Keratinocyte (primary cell): ENCODE data around the gene MAPK4.

ENCODE experiments used
- EZH2 ChIP-seq: IDR thresholded peaks from one replicate; pipeline ENCODE4 v1.6.1; 2012; ENCODE audit warnings: inconsistent platforms, mild to moderate bottlenecking, low read length, moderate library complexity
- TF ChIP-seq, protein P1 (sequence below), 3 experiments: IDR thresholded peaks in 1 of 3; conservative IDR thresholded peaks in 1 of 3; optimal IDR thresholded peaks in 1 of 3; 2 replicates in 2 of 3; 3 replicates in 1 of 3; pipeline versions ENCODE3 to v1.5.1; 2011; ENCODE audit warnings: low read length in 3 of 3, mild to moderate bottlenecking in 3 of 3, moderate library complexity in 2 of 3, control low read depth in 1 of 3, inconsistent platforms in 1 of 3; ENCODE audit not compliant: insufficient read depth in 2 of 3; ENCODE audit errors: extremely low read depth in 1 of 3

DNA sequence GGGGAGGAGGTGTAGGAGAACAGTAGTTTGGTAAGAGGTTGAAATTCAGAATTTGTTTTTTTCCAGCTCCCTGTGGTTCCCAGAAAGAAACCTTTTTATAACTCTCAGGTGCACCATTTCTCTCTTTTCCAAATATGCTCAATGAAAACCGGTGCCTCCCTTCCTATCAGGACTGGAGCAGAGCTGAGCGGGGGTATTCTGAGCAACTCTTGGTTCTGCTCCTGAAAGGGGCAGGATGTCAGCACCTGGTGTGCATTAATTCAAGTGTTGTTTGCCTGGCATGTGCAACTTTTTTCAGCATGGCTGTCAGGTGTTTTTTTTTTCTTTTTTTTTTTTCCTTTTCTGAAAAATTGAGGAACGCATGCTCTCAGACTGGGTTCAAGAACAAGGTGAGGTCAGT is 74.1 kb downstream of the MAPK4 start:
- TF ChIP-seq, protein P1, sequence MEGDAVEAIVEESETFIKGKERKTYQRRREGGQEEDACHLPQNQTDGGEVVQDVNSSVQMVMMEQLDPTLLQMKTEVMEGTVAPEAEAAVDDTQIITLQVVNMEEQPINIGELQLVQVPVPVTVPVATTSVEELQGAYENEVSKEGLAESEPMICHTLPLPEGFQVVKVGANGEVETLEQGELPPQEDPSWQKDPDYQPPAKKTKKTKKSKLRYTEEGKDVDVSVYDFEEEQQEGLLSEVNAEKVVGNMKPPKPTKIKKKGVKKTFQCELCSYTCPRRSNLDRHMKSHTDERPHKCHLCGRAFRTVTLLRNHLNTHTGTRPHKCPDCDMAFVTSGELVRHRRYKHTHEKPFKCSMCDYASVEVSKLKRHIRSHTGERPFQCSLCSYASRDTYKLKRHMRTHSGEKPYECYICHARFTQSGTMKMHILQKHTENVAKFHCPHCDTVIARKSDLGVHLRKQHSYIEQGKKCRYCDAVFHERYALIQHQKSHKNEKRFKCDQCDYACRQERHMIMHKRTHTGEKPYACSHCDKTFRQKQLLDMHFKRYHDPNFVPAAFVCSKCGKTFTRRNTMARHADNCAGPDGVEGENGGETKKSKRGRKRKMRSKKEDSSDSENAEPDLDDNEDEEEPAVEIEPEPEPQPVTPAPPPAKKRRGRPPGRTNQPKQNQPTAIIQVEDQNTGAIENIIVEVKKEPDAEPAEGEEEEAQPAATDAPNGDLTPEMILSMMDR (optimal IDR thresholded peaks at IDR 0.05 in 1 of 3, IDR thresholded peaks at IDR 0.05 in 1 of 3, conservative IDR thresholded peaks at IDR 0.05 in 1 of 3; ENCODE audit: extremely low read depth in 1 of 3, insufficient read depth in 2 of 3, low read length in 3 of 3), result no peak
- TF ChIP-seq EZH2, result no peak
